Activated CD8-positive, alpha-beta memory T cell treated with anti-CD3 and anti-CD28 coated beads, Interleukin-2, amount 50 U/mL, for 48 hours (primary cell): ENCODE results near the gene CPSF4L.
A peak's percentile ranks its signal among the peaks of the same experiment; 100 is the strongest.

Experiments used
- DNase-seq: peaks from one replicate; pipeline ENCODE4 v3.0.0-alpha.2; 2020

The CPSF4L gene

GRCh38 chr17:73231395-73231794 is 30.3 kb downstream of the CPSF4L start:
- DNase-seq = peak; percentile 54

- DNase-seq = no peak
Observed at GRCh38 chr17:73230088-73230487, 31.6 kb downstream of the CPSF4L start.

- DNase-seq = no peak
Observed at GRCh38 chr17:73228748-73229236, 32.9 kb downstream of the CPSF4L start.

- DNase-seq = no peak
Observed at GRCh38 chr17:73227944-73228343, 33.7 kb downstream of the CPSF4L start.

GRCh38 chr17:73227379-73227778 is 34.3 kb downstream of the CPSF4L start:
- no peak for DNase-seq

GRCh38 chr17:73226556-73227172 is 35.0 kb downstream of the CPSF4L start:
- DNase-seq = no peak

- DNase-seq = no peak
Observed at GRCh38 chr17:73224663-73225305, 36.9 kb downstream of the CPSF4L start.

- no peak for DNase-seq
Observed at GRCh38 chr17:73224237-73224636, 37.4 kb downstream of the CPSF4L start.

GRCh38 chr17:73223626-73224230 is 38.0 kb downstream of the CPSF4L start:
- DNase-seq = no peak

- no peak for DNase-seq
Observed at GRCh38 chr17:73215447-73215846, 46.2 kb downstream of the CPSF4L start.

- no peak for DNase-seq
Observed at GRCh38 chr17:73214851-73215250, 46.8 kb downstream of the CPSF4L start.

GRCh38 chr17:73214008-73214407 is 47.7 kb downstream of the CPSF4L start:
- DNase-seq = no peak

- DNase-seq = peak; percentile 72
Observed at GRCh38 chr17:73211745-73212144, 49.9 kb downstream of the CPSF4L start.

GRCh38 chr17:73210002-73210678 is 51.5 kb downstream of the CPSF4L start:
- peak; percentile 26 for DNase-seq

- DNase-seq = no peak
Observed at GRCh38 chr17:73209436-73209835, 52.2 kb downstream of the CPSF4L start.

- no peak for DNase-seq
Observed at GRCh38 chr17:73208139-73208827, 53.4 kb downstream of the CPSF4L start.

GRCh38 chr17:73205459-73205961 is 56.2 kb downstream of the CPSF4L start:
- no peak for DNase-seq

GRCh38 chr17:73203788-73204479 is 57.7 kb downstream of the CPSF4L start:
- peak; percentile 62 for DNase-seq

- DNase-seq = no peak
Observed at GRCh38 chr17:73203135-73203787, 58.4 kb downstream of the CPSF4L start.

GRCh38 chr17:73201215-73202069 is 60.2 kb downstream of the CPSF4L start:
- no peak for DNase-seq

GRCh38 chr17:73200476-73200875 is 61.2 kb downstream of the CPSF4L start:
- DNase-seq = no peak
